Fibroblast of mammary gland (primary cell): Measurements from ENCODE around the gene LMTK3.

ENCODE experiments used
- DNase-seq: peaks from one replicate; pipeline ENCODE4 v3.0.0-alpha.2; 2010; ENCODE audit warnings: low read depth
- H3K4me3 ChIP-seq: 2 replicates; pipeline ENCODE4 v1.5.1; 2011; ENCODE audit warnings: low read depth, mild to moderate bottlenecking, low read length, moderate library complexity; ENCODE audit not compliant: control insufficient read depth
- CTCF ChIP-seq: conservative IDR thresholded peaks from 2 replicates; pipeline ENCODE4 v1.5.1; 2011; ENCODE audit warnings: low read depth, low read length, inconsistent platforms; ENCODE audit not compliant: control insufficient read depth, insufficient read depth

LMTK3 gene

GRCh38 chr19:48548253-48548911 is 36.7 kb upstream of the LMTK3 start:
- H3K4me3 ChIP-seq: no peak overlapping the region
- DNase-seq: no peak
- TF ChIP-seq CTCF: no peak

DNA sequence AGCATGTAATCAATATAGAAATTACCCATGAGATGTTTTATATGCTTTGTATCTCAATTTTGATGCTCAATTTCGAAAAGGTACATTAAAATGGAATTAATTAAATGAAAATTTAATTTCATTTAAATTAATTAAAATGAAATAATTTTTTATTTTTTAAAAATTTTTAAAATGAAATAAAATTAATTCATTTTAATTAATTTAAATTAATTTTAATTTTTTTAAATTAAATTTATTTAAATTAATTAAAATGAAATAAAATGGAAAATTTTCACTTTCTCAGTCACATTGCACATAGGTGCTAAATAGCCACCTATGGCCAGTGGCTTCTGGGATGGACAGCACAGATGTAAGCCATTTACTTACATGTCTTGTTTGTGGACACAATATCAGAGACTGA is 36.1 kb upstream of the LMTK3 start:
- no peak overlapping the region for H3K4me3 ChIP-seq
- no peak for TF ChIP-seq CTCF
- DNase-seq: no peak

DNA sequence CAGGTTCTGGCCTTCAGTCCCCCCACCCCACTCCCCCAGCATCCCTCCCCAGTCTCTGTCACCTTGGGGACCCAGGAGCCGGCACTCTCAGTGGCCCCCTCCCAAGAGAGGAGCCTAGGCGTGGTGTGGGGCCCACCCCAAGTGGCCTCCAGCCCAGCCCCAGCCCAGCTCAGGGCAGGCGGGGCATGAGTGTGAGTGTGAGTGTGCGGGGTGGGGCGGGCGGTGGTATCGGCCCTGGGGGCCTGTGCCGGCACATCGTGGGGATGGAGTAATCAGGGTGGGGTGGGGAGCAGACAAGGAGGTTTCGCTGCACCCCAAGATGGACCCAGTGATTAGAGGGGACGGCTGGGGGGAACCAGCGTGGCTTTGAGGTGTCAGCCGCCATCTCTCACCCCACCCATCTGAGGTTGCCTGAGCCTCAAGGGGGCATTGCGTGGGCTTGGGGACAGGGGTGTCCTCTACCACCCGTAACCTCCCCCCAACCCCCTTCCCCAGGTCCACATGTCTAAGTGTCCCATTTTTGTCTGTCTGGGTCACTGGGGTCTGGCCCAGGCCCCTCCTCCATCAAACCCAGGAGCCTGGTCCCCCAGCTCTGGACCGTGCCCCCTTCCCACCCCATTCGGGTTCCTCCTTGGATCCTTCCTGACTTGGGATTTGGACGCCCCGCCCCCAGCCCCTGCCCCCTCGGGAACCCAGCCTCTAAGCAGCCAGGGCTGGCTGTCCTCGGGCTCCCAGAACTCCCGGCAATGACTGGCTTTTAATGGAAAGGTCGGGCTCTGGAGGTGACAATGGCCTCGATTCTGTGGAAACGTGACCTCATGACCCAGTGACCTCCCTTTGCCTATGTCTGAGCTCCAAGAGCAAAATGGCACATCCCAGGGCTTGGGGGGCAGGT is 33.5 kb upstream of the LMTK3 start:
- TF ChIP-seq CTCF: no peak
- H3K4me3 ChIP-seq: no peak overlapping the region

GRCh38 chr19:48543121-48543710 is 31.6 kb upstream of the LMTK3 start:
- TF ChIP-seq CTCF: no peak

More for the DNA sequence above, 33.5 kb upstream of the LMTK3 start:
- DNase-seq: no peak

DNA sequence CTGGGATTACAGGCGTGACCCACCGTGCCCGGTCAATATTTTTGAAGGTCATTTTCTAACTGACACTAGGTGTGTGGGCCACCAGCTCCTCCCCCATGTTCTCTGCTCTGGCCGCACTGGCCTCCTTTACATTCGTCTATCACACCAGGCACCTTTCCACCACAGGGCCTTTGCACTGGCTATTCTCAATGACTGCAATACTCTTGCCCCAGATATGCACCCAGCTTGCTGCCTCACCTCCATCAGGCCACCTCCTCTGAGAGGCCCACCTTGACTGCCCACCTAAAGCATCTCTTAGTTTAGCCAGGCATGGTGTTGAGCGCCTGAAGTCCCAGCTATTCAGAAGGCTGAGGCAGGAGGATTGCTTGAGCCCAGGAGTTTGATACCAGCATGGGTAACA is 30.2 kb upstream of the LMTK3 start:
- no peak for DNase-seq
- TF ChIP-seq CTCF: no peak

More at GRCh38 chr19:48543121-48543710, 31.6 kb upstream of the LMTK3 start:
- no peak overlapping the region for H3K4me3 ChIP-seq
- DNase-seq: peak; percentile 62

DNA sequence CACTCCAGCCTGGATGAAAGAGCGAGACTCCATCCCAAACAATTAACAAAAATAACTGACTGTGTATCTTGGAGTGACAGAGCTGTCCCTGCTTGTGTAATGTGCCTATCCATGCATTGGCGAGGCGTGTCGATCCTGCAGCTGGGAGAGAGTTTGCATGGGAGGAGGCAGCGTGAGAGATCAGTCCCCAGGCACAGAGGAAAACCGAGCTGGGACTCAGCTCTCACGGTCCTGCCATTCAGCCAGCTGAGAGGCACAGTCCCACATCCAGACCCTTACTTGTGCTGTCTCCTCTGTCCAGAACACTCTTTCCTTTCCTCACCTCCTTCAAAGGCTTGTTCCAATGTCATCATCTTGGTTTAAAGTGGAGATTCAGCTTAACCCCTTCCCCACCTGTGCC is 28.5 kb upstream of the LMTK3 start:
- no peak for TF ChIP-seq CTCF
- DNase-seq: no peak
- no peak overlapping the region for H3K4me3 ChIP-seq

More for the DNA sequence above, 30.2 kb upstream of the LMTK3 start:
- no peak overlapping the region for H3K4me3 ChIP-seq
